Posterior cingulate gyrus (tissue), 11 donors: ENCODE measurements around the gene KRTAP10-7.
"Not testable (repeated sequence)": the region's sequence is repeated elsewhere in the genome, so short reads cannot be mapped to it uniquely, and the experiment has no call there.

Source experiments
- DNase-seq, 10 donors: peaks; one replicate each; pipeline versions ENCODE4 v3.0.0 to v3.0.0-alpha.2; 2020 to 2021; ENCODE audit warnings: mixed read lengths in 3 of 10
- intact Hi-C: fragments of 100-400 bp; cut with DNase I; formaldehyde crosslinking; loops from one replicate; pipeline ENCODE4 v1.15.1; 2023

KRTAP10-7 gene

DNA sequence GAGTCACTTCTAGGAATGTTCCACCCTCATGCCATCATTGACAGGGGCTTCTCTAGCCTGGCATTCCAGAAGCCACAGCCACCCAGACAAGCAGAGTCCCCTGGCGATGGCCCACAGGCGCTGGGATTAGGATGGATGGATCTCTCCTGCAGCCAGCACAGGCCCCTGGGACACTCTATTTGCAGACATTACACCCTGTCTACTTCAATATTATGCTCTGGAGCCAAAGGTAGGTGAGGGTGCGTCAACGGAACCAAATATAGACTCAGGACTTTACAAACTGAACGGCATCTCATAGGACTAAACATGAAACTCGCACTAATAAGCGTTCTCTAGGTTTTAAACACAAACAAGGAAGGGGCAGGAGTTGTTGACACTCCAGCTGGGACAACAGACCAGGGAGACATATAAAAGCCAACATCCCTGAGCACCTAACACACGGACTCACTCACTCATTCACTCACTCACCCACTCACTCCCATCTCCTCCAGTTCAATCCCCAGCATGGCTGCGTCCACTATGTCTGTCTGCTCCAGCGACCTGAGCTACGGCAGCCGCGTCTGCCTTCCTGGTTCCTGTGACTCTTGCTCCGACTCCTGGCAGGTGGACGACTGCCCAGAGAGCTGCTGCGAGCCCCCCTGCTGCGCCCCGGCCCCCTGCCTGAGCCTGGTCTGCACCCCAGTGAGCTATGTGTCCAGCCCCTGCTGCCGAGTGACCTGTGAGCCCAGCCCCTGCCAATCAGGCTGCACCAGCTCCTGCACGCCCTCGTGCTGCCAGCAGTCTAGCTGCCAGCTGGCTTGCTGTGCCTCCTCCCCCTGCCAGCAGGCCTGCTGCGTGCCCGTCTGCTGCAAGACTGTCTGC is at the start of gene KRTAP10-7:
Gene KRTAP10-7 (plus strand): TSS at position 480 of the 861 bp plus-strand sequence. CDS start 25 bp downstream, at position 505.
- intact Hi-C loops, DNase-seq: not testable (repeated sequence)

GRCh38 chr21:44550807-44551206 is 49.6 kb upstream of the KRTAP10-7 start:
- DNase-seq = peak in 4 of 10 donors; percentile 8 to 86 (median 77)
- intact Hi-C loops = no loop called here

DNA sequence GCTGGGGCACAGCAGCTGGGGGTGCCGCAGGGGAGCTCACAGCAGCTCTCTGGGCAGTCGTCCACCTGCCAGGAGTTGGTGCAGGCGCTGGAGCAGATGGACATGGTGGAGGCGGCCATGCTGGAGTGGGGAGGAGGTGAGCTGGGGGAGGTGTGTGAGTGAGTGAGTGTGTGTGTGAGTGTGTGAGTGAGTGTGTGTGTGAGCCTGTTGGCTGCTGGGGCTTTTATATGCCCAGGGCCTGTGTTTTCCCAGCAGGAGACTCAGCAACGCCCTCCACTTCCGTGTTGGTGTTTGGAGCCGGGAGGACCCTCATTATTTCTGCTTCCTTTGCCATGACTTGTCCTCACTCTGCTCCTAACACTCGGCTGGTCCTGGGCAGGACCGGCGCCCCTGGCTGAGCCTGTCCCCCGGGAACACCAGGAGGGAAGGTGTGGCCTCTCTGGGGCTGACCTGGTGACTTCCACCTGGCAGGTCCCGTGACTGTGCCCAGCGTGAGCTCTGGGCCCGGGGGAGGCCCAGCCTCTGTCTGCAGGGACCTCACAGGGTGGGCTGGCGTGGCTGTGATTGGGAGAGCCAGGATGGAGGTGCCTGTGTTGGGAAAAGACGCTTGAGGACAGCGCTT is 48.9 kb upstream of the KRTAP10-7 start, which contains the start of gene KRTAP10-2:
Gene KRTAP10-2 (minus strand): TSS at position 166 of the 622 bp plus-strand sequence. CDS start 47 bp downstream, at position 119.
- DNase-seq = peak in 3 of 10 donors; percentile 55 to 81 (median 79)
- intact Hi-C loops = no loop called here

GRCh38 chr21:44552136-44552535 is 48.3 kb upstream of the KRTAP10-7 start:
- DNase-seq = peak in 1 of 10 donors; percentile 58
- intact Hi-C loops = no loop called here

GRCh38 chr21:44552681-44553080 is 47.7 kb upstream of the KRTAP10-7 start:
- DNase-seq = peak in 1 of 10 donors; percentile 71

GRCh38 chr21:44555200-44555875 is 45.1 kb upstream of the KRTAP10-7 start:
- intact Hi-C loops = no loop called here
- DNase-seq = peak in 1 of 10 donors; percentile 74

More at GRCh38 chr21:44552681-44553080, 47.7 kb upstream of the KRTAP10-7 start:
- intact Hi-C loops = no loop called here

DNA sequence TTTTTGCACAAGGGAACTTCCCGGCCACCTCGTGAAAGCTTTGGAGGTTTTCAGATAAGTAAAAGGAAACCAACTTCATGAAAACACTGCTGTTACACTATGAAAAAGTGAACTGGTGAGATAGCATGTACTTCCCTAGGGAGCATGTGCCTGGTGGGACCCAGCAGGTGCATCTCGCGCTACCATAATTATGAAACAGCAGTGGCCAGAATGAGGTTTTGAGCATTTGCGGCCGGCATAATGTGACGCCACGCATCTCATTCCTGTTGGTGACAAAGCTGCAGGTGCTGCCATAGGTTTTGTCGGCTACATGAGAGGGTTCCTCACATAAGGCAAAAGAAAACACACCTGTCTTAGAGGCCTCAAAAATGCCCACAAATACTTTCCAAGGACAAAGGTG is 43.5 kb upstream of the KRTAP10-7 start:
- intact Hi-C loops = no loop called here

DNA sequence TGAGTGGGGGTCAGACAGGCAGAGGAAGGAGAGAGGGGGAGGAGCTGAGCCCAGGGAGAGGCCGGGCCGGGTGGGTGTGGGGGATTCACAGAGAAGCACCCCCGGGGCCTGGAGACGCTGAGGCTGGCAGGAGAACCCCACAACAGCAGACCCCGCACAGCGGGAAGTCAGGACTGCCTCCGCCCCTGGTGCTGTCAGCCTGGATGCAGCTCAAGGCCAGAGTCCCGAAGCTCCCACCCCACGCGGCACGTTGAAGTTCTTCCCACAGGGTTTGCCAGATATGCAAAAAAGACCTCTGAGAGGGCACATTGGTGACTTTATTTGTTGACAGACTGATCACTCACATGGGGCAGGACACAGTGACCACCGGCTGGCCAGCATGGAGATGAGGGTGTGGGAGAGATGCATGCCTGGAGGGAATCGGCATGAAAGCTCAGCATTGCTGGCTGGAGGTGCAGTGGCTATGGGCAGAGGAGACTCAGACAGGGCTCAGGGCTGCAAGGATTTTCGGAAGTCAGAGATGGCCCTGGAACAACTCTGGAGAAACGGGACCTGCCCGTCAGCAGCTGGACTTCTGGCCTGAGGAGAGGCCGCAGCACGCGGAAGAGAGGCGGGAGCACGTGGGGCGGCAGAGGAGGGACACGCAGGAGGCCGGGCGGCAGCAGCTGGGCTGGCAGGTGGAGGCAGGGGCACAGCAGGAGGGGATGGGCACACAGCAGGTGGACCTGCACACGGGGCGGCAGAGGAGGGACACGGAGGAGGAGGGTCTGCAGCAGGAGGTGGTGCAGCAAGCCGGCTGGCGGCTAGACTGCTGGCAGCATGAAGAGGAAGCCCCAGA is 42.7 kb upstream of the KRTAP10-7 start:
- intact Hi-C loops = no loop called here

More for the DNA sequence above, 43.5 kb upstream of the KRTAP10-7 start:
- peak in 1 of 10 donors; percentile 31 for DNase-seq

DNA sequence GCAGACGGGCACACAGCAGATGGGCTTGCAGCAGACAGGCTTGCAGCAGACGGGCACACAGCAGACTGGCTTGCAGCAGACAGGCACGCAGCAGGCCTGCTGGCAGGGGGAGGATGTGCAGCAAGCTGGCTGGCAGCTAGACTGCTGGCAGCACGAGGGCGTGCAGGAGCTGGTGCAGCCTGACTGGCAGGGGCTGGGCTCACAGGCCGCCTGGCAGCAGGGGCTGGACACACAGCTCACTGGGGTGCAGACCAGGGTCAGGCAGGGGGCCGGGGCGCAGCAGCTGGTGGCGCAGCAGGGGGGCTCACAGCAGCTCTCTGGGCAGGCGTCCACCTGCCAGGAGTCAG is 42.1 kb upstream of the KRTAP10-7 start:
- DNase-seq = peak in 1 of 10 donors; percentile 73
- intact Hi-C loops = not testable (repeated sequence)

More for the DNA sequence above, 42.7 kb upstream of the KRTAP10-7 start:
- peak in 1 of 10 donors; percentile 50 for DNase-seq

DNA sequence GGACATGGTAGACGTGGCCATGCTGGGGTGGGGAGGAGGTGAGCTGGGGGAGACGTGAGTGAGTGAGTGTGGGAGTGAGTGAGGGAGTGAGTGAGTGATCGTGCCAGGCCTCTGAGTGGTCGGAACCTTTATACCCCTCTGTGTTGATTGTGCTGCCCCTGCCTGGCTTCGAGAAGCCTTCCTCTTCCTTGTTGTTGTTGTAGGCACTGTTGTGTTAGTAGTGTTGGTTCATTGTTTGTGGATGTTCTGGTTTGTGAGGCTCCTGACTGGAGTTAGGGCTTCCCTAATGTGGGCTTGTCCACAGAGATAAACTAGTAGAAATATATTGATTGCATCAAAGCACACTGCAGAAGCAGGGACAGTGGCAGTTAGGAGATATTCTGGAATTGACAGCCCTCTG is 41.7 kb upstream of the KRTAP10-7 start, which contains the start of gene KRTAP10-3:
Gene KRTAP10-3 (minus strand): TSS at position 101 of the 400 bp plus-strand sequence. CDS start 80 bp downstream, at position 21.
- no peak for DNase-seq
- intact Hi-C loops = no loop called here

GRCh38 chr21:44564099-44564498 is 36.3 kb upstream of the KRTAP10-7 start:
- intact Hi-C loops = no loop called here
- DNase-seq = no peak

GRCh38 chr21:44564886-44565598 is 35.4 kb upstream of the KRTAP10-7 start:
- intact Hi-C loops = no loop called here

DNA sequence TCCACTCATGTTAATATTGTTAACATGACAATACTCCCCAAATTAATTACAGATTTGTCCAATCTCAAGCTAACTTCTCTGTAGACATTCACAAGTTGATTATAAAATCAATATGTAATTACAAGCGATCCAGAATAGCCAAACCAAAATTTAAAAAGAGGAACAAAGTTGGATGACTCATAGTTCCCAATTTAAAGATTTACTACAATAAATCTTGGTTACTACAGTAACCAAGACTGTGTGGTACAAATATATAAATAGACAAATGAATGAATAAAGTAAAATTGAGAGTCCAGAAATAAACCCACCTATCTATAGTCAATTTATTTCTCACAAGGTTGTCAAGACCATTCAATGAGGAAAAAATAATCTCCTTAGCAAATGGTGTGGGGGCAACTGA is 34.0 kb upstream of the KRTAP10-7 start:
- DNase-seq = no peak

More at GRCh38 chr21:44564886-44565598, 35.4 kb upstream of the KRTAP10-7 start:
- DNase-seq = no peak

GRCh38 chr21:44567481-44568171 is 32.8 kb upstream of the KRTAP10-7 start:
- DNase-seq = no peak
- intact Hi-C loops = no loop called here

More for the DNA sequence above, 34.0 kb upstream of the KRTAP10-7 start:
- intact Hi-C loops = no loop called here

DNA sequence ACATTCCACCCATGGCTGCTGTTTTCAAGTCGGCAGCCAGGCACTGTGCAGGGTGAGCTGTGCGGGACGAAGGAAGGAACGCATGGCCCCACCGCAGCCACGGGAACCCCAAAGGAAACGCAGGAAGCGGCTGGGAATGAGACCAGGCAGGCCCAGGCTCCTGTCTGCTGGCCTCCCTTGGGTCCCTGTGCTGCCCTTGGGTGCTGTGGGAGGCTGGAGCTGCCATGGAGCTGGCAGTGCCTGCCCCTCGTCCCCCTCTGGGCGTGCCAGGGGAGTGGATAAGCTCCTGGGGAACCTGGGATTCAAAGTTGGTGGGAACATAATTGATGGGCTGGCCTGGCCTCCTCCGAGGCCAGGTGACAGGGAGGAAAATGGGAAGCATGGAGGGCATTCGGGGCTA is 32.1 kb upstream of the KRTAP10-7 start:
- peak in 1 of 10 donors; percentile 20 for DNase-seq
- intact Hi-C loops = no loop called here

DNA sequence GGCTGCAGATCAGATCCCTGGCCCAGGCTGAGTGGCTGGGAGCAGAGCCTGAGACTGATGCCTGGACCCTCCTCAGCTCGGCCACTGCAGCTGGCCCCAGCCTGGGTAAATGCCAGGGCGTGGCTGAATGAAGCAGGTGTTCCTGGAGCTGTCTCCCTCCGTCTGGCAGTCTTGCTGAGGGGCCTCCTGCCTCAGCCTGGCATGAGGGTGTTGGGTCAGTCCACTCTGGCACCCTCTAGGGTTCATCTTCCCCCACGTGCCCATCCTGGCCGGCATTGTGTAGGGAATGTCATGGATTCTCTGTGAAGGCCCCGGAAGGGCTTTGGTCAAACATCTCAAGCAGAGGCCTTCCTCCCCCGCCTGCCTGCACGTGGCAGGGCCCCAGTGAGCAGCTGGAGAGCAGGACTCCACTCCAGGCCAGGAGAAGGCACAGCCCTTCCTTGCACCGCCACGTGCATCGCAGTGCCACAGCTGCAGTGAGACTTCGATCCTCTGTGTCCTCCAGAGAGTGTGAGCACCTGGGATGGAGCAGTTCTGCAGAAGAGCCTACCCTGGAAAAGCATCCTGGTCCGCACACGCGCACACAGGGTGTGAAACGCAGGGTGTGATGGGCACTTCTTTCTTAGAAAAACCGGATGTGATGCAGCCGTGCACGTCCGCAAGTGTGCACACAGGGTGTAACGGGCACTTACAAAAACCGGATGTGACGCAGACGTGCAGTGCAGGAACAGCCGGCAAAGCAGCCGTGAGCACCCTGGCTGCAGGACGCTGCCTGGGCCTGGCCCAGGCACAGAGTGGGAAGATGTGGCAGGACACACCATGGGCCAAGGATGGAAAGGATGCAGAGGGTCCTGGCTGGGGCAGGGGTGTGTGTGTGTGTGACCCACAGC is 31.5 kb upstream of the KRTAP10-7 start:
- intact Hi-C loops = no loop called here
- no peak for DNase-seq

DNA sequence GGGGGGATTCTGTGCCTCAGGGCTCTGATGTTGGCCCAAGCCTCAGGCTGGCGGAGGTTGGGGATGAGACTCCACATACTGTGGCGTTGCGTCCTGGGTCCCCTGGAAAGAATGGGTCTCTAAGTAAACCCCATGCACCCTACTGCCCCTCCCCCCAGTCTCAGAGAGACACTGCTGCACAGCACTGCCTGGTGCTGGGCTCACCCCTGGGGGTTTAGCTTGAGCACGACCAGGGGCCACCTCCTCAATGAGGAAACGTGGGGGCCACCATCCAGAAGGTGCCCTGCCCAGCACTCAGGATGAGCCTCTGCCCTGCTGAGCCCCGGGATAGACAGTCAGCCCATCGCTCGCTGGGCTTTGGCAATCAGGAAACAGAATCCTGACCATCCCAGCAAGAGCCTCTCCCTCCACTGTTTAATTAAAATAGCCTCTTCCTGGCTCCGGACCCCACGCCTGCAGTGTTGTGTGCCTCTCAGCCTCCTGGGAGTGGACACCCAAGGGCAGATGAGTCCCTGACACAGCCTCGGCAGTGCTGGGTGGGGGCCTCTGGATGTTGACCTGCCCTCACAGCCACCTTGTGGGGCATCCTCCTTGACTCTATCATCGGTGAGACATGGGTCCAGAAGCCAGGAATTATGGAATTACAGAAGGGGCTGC is 30.4 kb upstream of the KRTAP10-7 start:
- intact Hi-C loops = no loop called here
- peak in 1 of 10 donors; percentile 83 for DNase-seq
